NCI-H226 (cell line): Measurements from ENCODE around the gene HNRNPA0.
"Not testable (repeated sequence)": the region's sequence is repeated elsewhere in the genome, so short reads cannot be mapped to it uniquely, and the experiment has no call there.

Experiments used
- DNase-seq: peaks from one replicate; pipeline ENCODE4 v3.0.0-alpha.2; 2015

The HNRNPA0 gene

DNA sequence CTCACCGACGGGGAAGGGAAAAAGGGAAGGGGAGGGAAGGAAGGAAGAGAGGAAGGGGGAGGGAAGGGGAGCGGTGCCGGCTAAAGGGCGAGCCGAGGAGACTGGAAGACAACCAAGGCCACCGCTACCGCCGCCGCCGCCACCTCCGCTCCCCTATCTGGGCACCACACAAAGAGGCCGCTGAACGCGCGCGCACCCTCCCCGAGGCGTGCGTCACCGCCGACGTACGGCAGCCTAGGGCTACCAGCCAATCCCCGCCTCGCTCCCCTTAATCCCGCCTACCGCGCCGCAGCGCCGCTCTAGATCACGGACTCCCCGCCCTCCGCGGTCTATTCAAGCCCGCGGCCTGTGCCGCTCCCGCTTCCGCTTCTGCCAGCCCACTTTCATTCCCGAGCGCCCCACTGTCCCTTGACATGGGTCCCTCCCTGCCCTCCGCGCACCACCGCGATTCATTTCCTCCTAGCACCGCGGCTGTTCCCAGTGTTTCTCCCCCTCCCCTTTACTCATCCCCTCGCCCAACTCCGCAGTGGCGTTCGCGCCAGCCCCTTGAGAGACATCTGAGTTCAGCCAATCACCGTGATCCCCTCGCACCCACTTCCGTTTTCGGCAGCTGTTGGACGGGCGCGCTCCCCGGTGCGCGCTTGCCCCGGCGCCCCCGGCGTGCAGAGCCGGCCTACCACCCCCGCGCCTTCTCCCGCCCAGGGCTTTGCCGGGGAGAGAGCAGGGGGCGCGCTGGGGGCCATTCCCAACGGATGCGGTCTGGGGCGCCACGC, at the start of gene HNRNPA0:
Gene HNRNPA0, minus strand, starts transcription at position 176 of the 773 bp plus-strand sequence. CDS start 297 bp downstream, outside the sequence.
- peak; percentile 93 for DNase-seq

DNA sequence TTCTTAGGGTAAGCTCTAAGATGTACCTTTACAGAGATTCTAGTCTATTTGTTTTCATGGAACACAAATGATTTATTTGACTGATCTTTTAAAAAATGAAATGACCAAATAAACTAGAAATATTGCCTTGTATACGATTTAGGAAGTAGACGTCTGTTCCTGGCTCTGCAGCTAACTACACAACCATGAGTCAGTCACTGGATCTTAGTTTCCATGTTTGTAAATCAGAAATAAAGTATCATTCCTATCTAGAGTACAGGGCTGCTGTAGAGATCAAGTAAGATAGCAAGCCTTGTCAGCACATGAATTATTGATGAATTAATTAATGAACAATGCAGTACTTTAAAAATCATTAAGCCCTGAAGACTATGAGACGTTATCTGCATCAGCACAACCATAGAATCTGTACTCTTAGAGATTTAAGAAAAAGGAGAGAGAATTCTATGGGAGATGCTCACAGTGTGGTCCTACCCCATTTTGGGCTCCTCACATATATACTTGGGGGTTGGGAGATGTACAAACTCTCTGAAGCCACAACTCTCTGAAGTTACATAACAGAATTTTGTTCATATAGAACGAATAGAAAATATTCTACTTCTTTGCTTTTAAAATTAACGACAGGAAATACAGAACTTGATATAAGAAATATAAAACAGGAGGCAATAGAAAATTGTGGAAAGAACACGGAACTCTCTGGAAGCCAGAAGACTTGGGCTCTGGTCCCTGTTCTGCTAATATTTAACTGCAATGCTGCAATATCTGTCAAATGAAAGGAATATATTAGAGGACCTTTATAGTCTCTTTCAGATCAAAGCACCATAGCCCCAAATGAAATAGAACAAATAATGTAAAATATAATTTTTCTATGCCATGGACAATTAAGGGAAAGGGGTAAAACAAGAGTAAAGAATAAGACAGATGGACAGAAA, 48.4 kb upstream of the HNRNPA0 start:
- no peak for DNase-seq

DNA sequence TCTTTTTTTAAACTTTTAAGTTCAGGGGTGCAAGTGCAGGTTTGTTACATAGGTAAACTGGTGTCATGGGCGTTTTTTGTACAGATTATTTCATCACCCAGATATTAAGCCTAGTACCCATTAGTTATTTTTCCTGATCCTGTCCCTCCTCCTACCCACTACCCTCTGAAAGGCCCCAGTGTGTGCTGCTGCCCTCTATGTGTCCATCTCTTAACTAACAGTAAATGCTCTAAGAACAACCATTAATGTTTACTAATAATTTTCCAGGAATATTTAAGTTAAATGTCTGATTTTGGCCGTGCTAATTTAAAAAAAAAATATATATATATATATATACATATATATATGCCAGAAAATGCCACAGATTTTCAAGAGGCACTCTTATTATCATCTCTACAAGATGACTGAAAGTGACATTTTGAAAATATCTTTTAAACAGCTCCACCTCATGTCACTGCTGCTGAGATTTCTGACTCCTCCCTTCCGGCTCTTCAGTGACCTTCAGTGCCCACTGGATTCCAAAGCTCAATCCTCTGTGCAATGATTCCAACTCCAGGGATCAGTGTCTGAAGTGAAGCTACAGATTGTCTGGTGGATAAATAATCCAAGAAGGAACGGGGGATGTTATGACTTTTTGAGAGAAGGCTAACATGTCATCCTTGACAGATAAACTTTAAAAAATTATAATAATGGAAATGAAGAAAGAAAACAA, 46.7 kb upstream of the HNRNPA0 start:
- no peak for DNase-seq

DNA sequence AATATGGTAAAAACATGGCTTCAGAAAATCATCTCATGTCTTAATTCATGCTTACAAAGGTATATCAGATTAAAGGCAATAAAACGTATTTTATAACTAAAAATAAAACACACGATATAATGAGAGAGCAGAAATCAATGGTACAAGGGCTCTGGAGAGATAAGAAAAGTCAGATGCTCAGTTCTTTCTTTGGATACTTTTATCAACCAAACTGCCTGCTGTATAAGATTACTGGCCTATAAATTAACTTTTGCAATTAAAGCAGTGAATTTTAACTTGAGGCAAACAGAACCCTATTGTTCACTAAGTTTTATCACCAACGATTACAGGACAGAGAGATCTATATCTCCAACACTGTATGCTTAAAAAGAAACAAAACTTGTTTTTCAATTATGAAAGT, 42.1 kb upstream of the HNRNPA0 start:
- no peak for DNase-seq

DNA sequence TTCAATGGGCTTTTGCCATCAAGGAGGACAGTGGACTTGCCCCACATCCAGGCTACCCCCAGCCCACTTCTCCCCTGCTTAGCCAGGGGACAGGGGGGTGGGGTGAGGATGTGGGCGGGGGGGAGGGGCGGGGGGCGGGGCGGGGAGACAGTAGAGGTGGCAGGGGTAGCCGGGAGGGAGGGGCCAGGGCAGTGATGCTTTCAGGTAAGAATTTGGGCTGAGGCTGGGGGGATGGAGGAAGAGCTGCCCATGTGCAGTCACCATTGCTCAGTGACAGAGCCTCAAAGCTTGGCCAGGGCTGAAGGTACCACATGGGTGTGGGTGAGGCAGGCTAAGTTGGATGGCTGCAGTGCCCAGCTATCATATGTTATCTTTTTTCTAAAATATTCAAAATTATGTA, 40.7 kb upstream of the HNRNPA0 start:
- DNase-seq: no peak

DNA sequence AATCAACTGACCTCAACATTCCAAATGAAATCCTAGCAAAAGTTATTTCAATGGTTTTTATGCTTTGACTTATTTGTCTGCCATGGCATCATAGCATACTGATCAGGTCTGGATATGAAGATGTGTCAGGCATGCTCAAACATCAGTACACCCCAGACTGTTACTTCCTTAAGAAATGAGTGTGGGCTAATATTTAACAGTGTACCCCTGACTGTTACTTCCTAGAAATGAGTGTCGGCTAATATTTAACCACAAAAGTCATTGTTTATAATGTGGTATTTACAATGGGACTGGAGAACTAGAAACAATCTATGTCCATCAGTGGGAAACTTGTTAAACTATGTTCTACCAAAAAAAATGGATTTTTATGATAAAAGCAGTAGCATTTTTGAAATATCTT, 38.1 kb upstream of the HNRNPA0 start:
- no peak for DNase-seq

DNA sequence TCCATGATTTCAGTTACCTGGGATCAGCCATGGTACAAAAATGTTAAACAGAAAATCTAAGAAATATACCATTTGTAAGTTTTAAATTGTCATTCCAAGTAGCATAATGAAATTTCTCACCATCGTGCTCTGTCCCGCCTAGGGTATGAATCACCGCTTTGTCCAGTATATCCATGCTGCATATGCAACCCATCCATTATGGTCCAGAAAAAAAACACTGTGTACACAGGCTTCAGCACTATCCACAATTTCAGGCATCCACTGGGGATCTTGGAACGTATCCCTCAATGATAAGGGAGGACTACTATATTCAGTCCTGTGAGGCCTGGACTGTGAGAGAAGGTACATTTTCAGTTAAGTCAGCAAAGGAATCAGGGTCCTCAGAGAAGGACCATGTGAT, 37.6 kb upstream of the HNRNPA0 start:
- DNase-seq: no peak

DNA sequence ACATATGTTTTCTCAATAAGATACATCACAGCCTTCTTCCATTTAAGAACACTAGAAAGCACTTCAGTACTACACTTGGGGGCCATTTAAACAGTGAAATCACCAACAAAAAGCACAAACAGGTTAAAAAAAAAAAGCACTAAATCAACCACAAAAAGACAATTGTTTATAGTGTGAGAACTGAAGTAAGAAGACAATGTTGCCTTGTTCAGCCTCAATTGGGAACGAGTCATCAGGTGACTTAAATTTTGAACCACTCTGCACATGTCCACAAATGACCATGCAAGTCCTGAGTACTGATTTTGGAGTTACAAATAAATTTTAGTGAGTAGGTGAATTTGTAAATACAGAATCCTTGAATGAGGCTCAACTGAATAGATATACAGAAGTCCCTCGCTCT, 37.2 kb upstream of the HNRNPA0 start:
- no peak for DNase-seq

DNA sequence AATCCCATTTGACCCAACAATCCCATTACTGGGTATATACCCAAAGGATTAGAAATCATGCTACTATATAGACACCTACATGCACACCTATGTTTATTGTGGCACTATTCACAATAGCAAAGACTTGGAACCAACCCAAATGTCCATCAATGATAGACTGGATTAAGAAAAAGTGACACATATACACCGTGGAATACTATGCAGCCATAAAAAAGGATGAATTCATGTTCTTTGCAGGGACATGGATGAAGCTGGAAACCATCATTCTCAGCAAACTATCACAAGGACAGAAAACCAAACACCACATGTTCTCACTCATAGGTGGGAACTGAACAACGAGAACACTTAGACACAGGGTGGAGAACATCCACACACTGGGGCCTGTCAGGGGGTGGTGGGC, 34.4 kb upstream of the HNRNPA0 start:
- DNase-seq: not testable (repeated sequence)

DNA sequence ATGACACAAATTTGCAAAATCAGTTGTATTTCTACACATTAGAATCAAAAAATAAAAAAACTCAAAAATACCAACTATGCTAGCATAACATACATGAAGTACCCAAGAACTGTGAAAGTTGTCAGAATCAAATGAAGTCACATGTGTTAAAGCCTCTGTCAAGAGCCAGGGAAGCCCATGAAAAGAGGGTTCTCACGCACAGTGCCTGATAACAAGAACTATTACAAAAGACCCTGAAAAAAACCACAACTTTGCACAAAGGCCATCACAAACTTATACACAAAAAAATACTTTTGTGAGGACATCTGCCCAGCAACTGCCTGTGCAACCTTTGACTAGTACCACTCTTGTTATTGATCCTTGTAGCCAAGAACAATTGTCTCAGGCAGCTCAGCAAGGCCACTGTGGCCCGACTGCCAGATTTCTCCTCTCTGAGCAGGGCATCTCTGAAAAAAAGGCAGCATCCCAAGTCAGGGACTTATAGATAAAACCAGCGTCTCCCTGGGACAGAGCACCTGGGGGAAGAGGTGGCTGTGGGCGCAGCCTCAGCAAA, 28.9 kb upstream of the HNRNPA0 start:
- no peak for DNase-seq

DNA sequence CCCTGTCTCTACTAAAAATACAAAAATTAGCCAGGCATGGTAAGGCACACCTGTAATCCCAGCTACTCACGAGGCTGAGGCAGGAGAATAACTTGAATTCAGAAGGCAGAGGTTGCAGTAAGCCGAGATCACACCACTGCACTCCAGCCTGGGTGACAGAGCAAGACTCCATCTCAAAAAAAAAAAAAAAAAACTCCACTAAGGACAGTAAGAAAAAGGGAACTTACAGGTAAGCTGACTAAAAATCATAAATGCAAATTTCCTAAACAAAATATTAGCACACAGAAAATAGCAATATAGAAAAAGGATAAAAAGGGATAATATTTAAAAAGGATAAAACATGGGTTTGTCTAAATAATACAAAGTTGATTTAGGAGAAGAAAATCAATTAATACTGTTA, 27.9 kb upstream of the HNRNPA0 start:
- no peak for DNase-seq

DNA sequence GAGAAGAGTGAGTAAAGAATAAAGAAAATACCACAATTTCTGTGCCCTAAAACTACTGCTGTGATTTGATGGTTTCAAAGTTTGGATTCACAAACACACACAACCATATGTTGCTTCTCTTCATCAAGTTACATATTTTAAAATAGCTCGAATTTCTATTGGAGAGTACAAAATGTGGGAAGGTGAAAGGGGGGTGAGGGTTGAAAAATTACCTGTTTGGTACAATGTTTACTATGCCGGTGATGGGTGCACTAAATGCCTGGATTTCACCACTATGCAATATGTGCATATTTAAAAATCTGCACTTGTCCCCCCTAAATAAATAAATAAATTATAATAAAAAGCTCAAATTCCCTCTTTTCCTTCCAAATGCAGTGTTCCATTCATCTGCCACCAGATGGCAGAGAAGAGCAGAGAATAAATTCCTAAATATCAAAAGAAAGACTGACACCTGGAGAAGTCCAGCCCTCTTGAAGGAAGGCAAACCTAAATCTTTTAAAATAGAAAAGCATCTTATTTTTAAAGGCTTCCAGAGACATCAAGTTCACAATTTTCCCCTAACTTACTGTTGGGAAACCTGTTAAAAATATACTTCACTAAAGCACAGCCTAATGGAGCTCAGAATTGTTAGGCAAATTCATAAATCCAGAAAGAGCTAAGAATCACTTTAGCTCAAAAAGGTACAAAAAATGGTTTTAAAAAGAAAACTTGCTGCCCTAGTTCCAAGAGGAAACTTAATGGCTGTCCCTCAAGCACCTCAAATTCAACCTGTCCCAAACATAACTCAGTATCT, 24.8 kb upstream of the HNRNPA0 start:
- no peak for DNase-seq

DNA sequence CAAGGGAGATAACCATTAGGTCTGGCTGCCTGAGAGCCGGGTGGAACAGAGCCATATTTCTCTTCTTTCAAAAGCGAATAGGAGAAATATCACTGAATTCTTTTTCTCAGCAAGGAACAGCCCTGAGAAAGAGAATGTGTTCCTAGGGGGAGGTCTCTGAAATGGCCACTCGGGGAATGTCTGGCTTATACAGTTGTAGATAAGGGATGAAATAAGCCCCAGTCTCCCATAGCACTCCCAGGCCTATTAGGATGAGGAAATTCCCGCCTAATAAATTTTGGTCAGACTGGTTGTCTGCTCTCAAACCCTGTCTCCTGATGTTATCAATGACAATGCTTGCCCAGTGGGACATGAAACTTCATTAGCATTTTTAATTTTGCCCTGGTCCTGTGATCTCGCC, 13.8 kb upstream of the HNRNPA0 start:
- DNase-seq: not testable (repeated sequence)

DNA sequence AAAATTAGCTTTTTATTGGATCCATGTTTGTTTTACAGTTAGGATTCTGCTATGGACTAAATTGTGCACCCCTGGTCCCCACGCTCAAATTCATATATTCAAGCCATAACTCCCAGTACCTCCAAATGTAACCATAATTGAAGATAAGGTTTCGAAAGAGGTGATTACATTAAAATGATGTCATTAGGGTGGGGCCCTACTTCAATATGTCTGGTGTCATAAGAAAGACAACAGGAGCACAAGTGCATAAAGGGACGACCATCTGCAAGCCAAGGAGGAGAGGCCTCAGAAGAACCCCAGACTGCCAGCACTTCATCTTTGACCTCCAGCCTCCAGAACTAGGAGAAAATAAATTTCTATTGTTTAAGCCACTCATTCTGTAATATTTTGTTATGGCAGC, 7.4 kb upstream of the HNRNPA0 start:
- DNase-seq: peak; percentile 43

DNA sequence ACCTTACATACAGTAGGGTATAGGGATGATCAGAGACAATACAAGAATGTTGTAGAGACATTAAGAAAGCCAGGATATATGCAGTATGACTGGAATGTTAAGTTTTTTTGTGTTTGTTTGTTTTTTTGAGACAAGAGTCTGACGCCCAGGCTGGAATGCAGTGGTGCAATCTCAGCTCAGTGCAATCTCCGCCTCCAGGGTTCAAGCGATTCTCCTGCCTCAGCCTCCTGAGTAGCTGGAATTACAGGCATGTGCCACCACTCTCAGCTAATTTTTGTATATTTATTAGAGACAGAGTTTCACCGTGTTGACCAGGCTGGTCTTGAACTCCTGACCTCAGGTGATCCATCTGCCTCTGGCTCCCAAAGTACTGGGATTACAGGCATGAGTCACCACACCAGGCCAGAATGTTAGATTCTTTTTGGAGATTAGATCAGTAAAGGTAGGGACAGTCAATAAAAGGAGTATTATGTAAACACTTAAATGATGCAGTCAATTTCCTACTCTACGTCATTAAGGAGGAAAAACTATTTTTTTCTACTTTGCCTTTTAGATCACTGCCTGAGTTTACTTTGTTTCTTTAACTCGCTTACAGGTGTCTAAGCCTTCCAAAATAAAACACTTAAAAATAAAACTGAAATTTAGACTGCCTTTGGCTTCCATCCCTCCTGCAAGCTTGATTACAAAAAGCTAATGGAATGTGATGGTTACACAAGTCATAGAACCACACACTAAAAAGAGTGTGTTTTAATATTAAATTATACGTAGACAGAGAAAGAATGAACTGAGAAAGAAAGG, 6.8 kb upstream of the HNRNPA0 start:
- peak; percentile 19 for DNase-seq

DNA sequence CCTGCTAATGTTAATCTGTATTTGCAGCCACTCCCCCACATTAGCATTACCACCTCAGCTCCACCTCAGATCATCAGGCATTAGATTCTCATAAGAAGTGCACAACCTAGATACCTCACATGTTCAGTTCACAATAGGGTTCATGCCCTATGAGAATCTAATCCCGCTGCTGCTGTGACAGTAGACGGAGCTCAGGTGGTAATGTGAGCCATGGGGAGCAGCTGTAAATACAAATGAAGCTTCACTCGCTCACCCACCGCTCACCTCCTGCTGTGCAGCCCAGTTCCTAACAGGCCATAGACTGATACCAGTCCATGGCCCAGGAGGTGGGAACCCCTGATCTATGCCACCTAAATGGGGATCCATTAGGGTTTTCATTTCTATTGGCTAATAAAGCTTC, 6.1 kb upstream of the HNRNPA0 start:
- DNase-seq: no peak

DNA sequence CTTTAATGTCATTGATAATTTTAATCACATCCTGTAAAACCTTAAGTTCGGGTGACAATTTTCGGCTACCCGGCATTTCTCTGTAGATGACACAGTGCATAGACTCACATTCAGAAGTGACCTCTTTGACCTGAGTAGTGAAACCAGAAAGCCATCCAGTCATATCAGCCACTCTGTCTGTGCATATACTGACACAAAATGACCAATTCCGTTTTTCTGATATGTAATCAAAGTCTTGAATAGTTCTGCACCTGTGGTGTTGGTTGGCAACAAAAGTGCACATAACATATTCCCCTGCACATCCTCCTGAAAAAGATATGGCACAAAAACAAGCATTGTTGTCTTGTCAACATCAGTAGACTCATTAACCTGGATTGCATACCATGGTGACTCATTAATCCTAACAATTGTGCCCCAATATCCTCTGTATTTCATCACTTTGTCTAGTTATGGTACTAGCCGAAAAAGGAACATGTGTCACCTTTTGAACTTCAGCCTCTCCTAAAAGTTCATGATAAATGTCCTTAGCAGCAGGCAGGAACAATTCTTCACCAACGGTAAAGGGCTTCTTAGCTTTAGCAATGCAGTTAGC, 4.6 kb upstream of the HNRNPA0 start:
- DNase-seq: no peak

DNA sequence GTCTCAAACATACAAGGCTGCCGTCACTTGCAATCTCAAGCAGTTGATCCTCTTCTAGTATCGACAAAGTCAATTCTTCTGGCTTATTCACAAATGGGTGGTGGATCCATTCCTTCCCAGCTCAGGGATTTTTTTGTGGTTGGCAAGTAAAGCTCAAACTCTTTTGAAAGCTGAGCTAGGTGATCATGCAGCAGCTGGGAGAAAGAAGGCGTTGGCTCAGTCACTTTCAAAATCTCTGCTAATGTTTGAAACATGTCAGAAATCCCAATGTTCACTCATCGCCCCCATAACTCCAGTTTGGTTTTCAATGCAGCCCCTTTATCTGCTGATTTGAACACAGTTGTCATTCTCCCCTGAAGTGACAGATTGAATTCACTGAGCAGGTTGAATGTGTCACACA, 4.0 kb upstream of the HNRNPA0 start:
- no peak for DNase-seq

DNA sequence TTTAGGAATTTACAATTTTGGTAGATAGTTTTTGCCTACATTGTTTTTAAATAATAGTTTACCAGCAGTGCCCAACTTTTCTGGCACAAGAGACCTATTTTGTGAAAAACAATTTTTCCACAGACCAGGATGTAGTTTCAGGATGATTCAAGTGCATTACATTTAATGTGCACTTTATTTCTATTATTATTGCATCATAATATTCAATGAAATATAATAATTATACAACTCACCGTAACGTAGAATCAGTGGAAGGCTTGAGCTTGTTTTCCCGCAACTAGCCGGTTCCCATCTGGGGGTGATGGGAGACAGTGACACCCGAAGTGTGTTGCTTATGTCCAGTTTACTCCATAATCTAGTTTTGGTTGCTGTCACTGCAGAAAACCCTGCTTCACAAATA, 3.5 kb upstream of the HNRNPA0 start:
- DNase-seq: no peak

DNA sequence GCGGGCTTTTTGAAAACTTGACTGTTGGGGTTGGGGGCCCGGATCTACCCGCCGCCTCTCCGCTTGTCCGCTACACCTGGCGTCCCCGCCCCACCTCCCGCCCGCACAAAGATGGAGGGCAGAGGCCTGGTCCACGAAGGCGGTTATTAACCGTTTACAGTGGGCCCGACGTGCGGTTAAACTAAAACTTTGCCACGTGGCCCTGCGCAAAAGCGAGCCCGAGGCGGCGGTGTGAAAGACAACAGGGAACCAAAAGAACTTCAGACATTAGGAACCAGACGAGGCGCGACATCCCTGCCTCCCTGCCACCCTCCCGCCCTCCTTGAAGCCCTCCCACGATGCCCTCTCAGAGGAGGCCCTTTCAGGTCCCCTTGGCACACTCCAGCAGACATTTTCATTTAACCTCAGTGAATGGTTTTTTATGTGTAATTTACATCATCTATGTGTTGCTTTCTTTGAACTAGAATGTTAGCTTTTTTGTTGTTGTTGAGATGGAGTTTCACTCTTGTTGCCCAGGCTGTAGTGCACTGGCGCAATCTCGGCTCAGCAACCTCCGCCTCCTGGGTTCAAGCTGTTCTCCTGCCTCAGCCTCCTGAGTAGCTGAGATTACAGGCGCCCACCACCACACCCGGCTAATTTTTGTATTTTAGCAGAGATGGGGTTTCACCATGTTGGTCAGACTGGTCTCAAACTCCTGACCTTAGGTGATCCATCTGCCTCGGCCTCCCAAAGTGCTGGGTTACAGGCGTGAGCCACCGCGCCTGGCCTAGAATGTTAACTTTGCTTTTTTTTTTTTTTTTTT, 999 bp upstream of the HNRNPA0 start:
- DNase-seq: no peak
